MM.1S (cell line): ENCODE data around the gene LRRC23.

ENCODE experiments used
- DNase-seq: peaks from one replicate; pipeline ENCODE4 v3.0.0-alpha.2; 2015
- H2AFZ ChIP-seq: fragments of 300-600 bp; sonication (generic); 2 replicates; pipeline ENCODE4 v1.6.0; 2016; ENCODE audit warnings: antibody characterized with exemption, low read length
- H3F3A ChIP-seq: fragments of 300-600 bp; sonication (generic); 2 replicates; pipeline ENCODE4 v1.6.1; 2016; ENCODE audit warnings: mild to moderate bottlenecking, antibody characterized with exemption, low read length, moderate library complexity, mixed read lengths; ENCODE audit not compliant: insufficient read depth
- H3K27ac ChIP-seq: fragments of 300-600 bp; sonication (generic); 2 replicates; pipeline ENCODE4 v1.5.1; 2016; ENCODE audit warnings: mild to moderate bottlenecking, low read length
- H3K27me3 ChIP-seq: fragments of 300-600 bp; sonication (generic); replicated peaks from 2 replicates; pipeline ENCODE4 v1.6.0; 2016; ENCODE audit warnings: low read length; ENCODE audit not compliant: insufficient read depth
- H3K36me3 ChIP-seq: fragments of 300-600 bp; sonication (generic); replicated peaks from 2 replicates; pipeline ENCODE4 v1.6.1; 2016; ENCODE audit warnings: mild to moderate bottlenecking, low read length, mixed read lengths; ENCODE audit not compliant: insufficient read depth
- H3K4me1 ChIP-seq: fragments of 300-600 bp; sonication (generic); 2 replicates; pipeline ENCODE4 v1.6.1; 2016; ENCODE audit warnings: low read length, mixed read lengths
- H3K4me2 ChIP-seq: fragments of 300-600 bp; sonication (generic); 2 replicates; pipeline ENCODE4 v1.6.0; 2016; ENCODE audit warnings: low read depth, low read length
- H3K4me3 ChIP-seq: fragments of 300-600 bp; sonication (generic); 2 replicates; pipeline ENCODE4 v1.5.1; 2016; ENCODE audit warnings: low read length, mixed read lengths
- H3K79me2 ChIP-seq: fragments of 300-600 bp; sonication (generic); 2 replicates; pipeline ENCODE4 v1.6.1; 2016; ENCODE audit warnings: mixed run types, low read length, mixed read lengths
- H3K9ac ChIP-seq: fragments of 300-600 bp; sonication (generic); 2 replicates; pipeline ENCODE4 v1.6.1; 2016; ENCODE audit warnings: low read length, mixed read lengths
- H3K9me2 ChIP-seq: fragments of 300-600 bp; sonication (generic); replicated peaks from 2 replicates; pipeline ENCODE4 v1.6.1; 2016; ENCODE audit warnings: mild to moderate bottlenecking, low read length, mixed read lengths; ENCODE audit not compliant: insufficient read depth
- H3K9me3 ChIP-seq: fragments of 300-600 bp; sonication (generic); replicated peaks from 2 replicates; pipeline ENCODE4 v1.6.1; 2016; ENCODE audit warnings: mild to moderate bottlenecking, low read length, mixed read lengths; ENCODE audit not compliant: insufficient read depth
- H4K20me1 ChIP-seq: fragments of 300-600 bp; sonication (generic); 2 replicates; pipeline ENCODE4 v1.6.1; 2016; ENCODE audit warnings: mild to moderate bottlenecking, low read length, moderate library complexity, mixed read lengths; ENCODE audit not compliant: insufficient read depth
- CTCF ChIP-seq: fragments of 300-600 bp; sonication (generic); IDR thresholded peaks from 2 replicates; pipeline ENCODE4 v1.5.1; 2016; ENCODE audit warnings: antibody characterized with exemption, low read length, mixed read lengths
- EZH2 ChIP-seq: fragments of 300-600 bp; sonication (generic); optimal IDR thresholded peaks from 2 replicates; pipeline ENCODE3; 2017; ENCODE audit warnings: low read depth, mild to moderate bottlenecking, antibody characterized with exemption, low read length, mixed read lengths
- EZH2phosphoT487 ChIP-seq: fragments of 300-600 bp; sonication (generic); IDR thresholded peaks from 2 replicates; pipeline ENCODE4 v1.6.1; 2018; ENCODE audit warnings: antibody characterized with exemption, low read length

LRRC23 gene

DNA sequence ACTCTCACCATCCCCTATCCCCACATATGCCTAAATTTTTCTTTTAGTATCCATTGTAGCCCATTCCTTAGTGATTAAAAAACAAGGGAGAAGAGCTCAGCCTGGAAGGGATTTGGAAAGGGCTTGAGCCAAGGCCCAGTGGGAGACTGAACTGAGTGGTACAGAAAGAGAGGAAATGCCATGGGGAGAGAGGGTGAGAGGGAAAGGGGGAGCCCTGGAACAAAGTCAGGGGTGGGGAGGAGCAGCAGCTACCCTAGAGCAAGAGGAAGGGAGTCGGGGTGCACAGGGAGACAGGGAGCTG, 20.6 kb downstream of the LRRC23 start:
- Histone ChIP-seq H3K4me3 (no peak overlapping the region), H3K4me1 (peaks cover 66% of the 10 kb centered on the region), H3K27me3 (no peaks in the 10 kb centered on the region), H3F3A (peaks cover 59% of the 10 kb centered on the region), H3K9me3 (no peaks in the 10 kb centered on the region), H3K36me3 (no peaks in the 10 kb centered on the region; the same call in 1 of the 2 replicates), H3K79me2 (peaks cover 58% of the 10 kb centered on the region), H2AFZ (no peak overlapping the region), H4K20me1 (no peaks in the 10 kb centered on the region), H3K9me2 (no peaks in the 10 kb centered on the region), H3K9ac (no peak overlapping the region), H3K4me2 (peak overlapping the region; percentile 83; the same call in 1 of the 2 replicates), H3K27ac (peak overlapping the region; percentile 92; the same call in 1 of the 2 replicates)
- DNase-seq: no peak
- no peak for TF ChIP-seq CTCF

GRCh38 chr12:6925540-6926279, 21.1 kb downstream of the LRRC23 start:
- Histone ChIP-seq H3K27ac (no peak overlapping the region), H3F3A (peaks cover 57% of the 10 kb centered on the region), H3K9me3 (no peaks in the 10 kb centered on the region), H3K9ac (no peak overlapping the region), H3K79me2 (peaks cover 59% of the 10 kb centered on the region), H3K4me3 (no peak overlapping the region), H3K4me2 (no peak overlapping the region), H3K4me1 (peaks cover 60% of the 10 kb centered on the region), H3K36me3 (no peaks in the 10 kb centered on the region; the same call in 1 of the 2 replicates), H4K20me1 (no peaks in the 10 kb centered on the region), H2AFZ (no peak overlapping the region), H3K27me3 (no peaks in the 10 kb centered on the region), H3K9me2 (no peaks in the 10 kb centered on the region)
- DNase-seq: no peak
- TF ChIP-seq CTCF (no peak), EZH2phosphoT487 (no peak), EZH2 (no peak)

GRCh38 chr12:6927379-6928021, 22.9 kb downstream of the LRRC23 start, which contains the start of gene ATN1:
ATN1 (plus strand) TSS chr12:6927959; CDS start chr12:6934002, 6,043 bp downstream.
- TF ChIP-seq EZH2phosphoT487 (no peak), CTCF (no peak), EZH2 (no peak)
- Histone ChIP-seq H4K20me1 (no peaks in the 10 kb centered on the region), H3K79me2 (peaks cover 64% of the 10 kb centered on the region), H3K4me3 (peak within 1 kb of the TSS; percentile 90), H3K27me3 (no peaks in the 10 kb centered on the region), H3K4me1 (peaks cover 44% of the 10 kb centered on the region), H3K36me3 (no peaks in the 10 kb centered on the region; the same call in 1 of the 2 replicates), H3K9ac (peak within 1 kb of the TSS; percentile 89), H3K9me2 (no peaks in the 10 kb centered on the region), H3K27ac (peak within 1 kb of the TSS; percentile 3; the same call in 1 of the 2 replicates), H3K9me3 (no peaks in the 10 kb centered on the region), H2AFZ (peak within 1 kb of the TSS; percentile 62), H3F3A (peaks cover 43% of the 10 kb centered on the region), H3K4me2 (peak within 1 kb of the TSS; percentile 92)
- DNase-seq: no peak
